HepG2 (cell line): ENCODE data around the gene GOLPH3. TPM values are rescaled to one million over a fixed set of nuclear protein-coding genes. Genes with fewer than 3 reads are reported as not detected.

Experiments
- ATAC-seq: fragments of 200-7000 bp; cut with Tn5 transposase; 3 replicates; pipeline ENCODE4 v1.9.1; 2020; ENCODE audit warnings: mild to moderate bottlenecking, moderate library complexity
- BruUV-seq: library from RNA; stranded (reverse); fragments of 400-500 nt; replicated peaks from 2 replicates; lab custom pipeline; 2021; lab: Mats Ljungman, UMichigan
- CTCF ChIA-PET: fragments of 300-600 bp; formaldehyde crosslinking; extraction: SDS; loops from one replicate; lab custom pipeline; 2021; ENCODE audit warnings: low total read pairs, inconsistent platforms, low intra/inter-chr PET ratio; lab: Yijun Ruan, JAX
- POLR2A ChIA-PET: fragments of 350-600 bp; sonication (Branson Sonifier 250); formaldehyde crosslinking; loops from one replicate; lab custom pipeline; 2020; ENCODE audit warnings: antibody characterized with exemption, inconsistent platforms; lab: Yijun Ruan, JAX
- DNase-seq: peaks from one replicate; pipeline ENCODE4 v3.0.0-alpha.2; 2015; ENCODE audit warnings: low spot score
- FAIRE-seq: peaks from 3 replicates; lab custom pipeline; 2011; peaks lifted over from hg19 to GRCh38; lab: Jason Lieb, UNC
- H2AFZ ChIP-seq: one replicate; pipeline ENCODE4 v1.6.1; 2011; ENCODE audit warnings: low read length, inconsistent platforms
- H3K27ac ChIP-seq: fragments of 300-600 bp; 3 replicates; pipeline ENCODE4 v1.8.0; 2011; ENCODE audit warnings: mixed run types, mild to moderate bottlenecking, mixed read lengths, low read length, inconsistent platforms; ENCODE audit not compliant: insufficient read depth; ENCODE audit errors: extremely low read length
- H3K27me3 ChIP-seq, 2 experiments: fragments of 200-600 bp in 1 of 2; 2 replicates in 1 of 2; 3 replicates in 1 of 2; pipeline versions ENCODE4 v1.6.0 to v1.8.0; 2011; ENCODE audit warnings: low read length in 2 of 2, mild to moderate bottlenecking in 2 of 2, moderate library complexity in 2 of 2, inconsistent platforms in 1 of 2; ENCODE audit not compliant: insufficient read depth in 2 of 2, control insufficient read depth in 1 of 2
- H3K36me3 ChIP-seq, 2 experiments: fragments of 200-600 bp in 1 of 2; replicated peaks in 1 of 2; 2 replicates in 1 of 2; 3 replicates in 1 of 2; pipeline versions ENCODE4 v1.5.1 to v1.8.0; 2011; ENCODE audit warnings: low read length in 2 of 2, inconsistent platforms in 1 of 2; ENCODE audit not compliant: insufficient read depth in 2 of 2, control insufficient read depth in 1 of 2
- H3K4me1 ChIP-seq: 2 replicates; pipeline ENCODE4 v1.5.1; 2012; ENCODE audit warnings: low read length, inconsistent platforms; ENCODE audit not compliant: insufficient read depth
- H3K4me2 ChIP-seq: 2 replicates; pipeline ENCODE4 v1.6.0; 2011; ENCODE audit warnings: low read depth, low read length, inconsistent platforms
- H3K4me3 ChIP-seq, 3 experiments: fragments of 200-600 bp in 1 of 3; sonication (generic), shearing (Covaris generic) in 1 of 3; replicated peaks in 1 of 3; 2 replicates each; pipeline ENCODE4 v1.5.1; 2011 to 2016; ENCODE audit warnings: low read length in 3 of 3, inconsistent platforms in 2 of 3, low read depth in 2 of 3, mild to moderate bottlenecking in 2 of 3, control low read depth in 1 of 3, mixed read lengths in 1 of 3; ENCODE audit not compliant: insufficient read depth in 1 of 3
- H3K79me2 ChIP-seq: one replicate; pipeline ENCODE4 v1.6.1; 2011; ENCODE audit warnings: low read length, inconsistent platforms; ENCODE audit not compliant: insufficient read depth
- H3K9ac ChIP-seq: 2 replicates; pipeline ENCODE4 v1.6.0; 2011; ENCODE audit warnings: mild to moderate bottlenecking, low read depth, low read length, inconsistent platforms; ENCODE audit not compliant: insufficient read depth
- H3K9me3 ChIP-seq: 2 replicates; pipeline ENCODE4 v1.5.1; 2012; ENCODE audit warnings: mild to moderate bottlenecking, low read length
- H4K20me1 ChIP-seq: 2 replicates; pipeline ENCODE4 v1.6.0; 2011; ENCODE audit warnings: inconsistent platforms, mild to moderate bottlenecking, low read length, moderate library complexity; ENCODE audit not compliant: insufficient read depth
- HHEX ChIP-seq: IDR thresholded peaks from 2 replicates; pipeline ENCODE4 v1.6.1; 2016; ENCODE audit warnings: control low read depth
- HNRNPK ChIP-seq: fragments of 200-400 bp; formaldehyde crosslinking; IDR thresholded peaks from 2 replicates; pipeline ENCODE4 v1.6.1; 2018; ENCODE audit warnings: low read length, low read depth, moderate library complexity, mild to moderate bottlenecking; ENCODE audit not compliant: poor library complexity, severe bottlenecking
- MAFF ChIP-seq: IDR thresholded peaks from 2 replicates; pipeline ENCODE4 v1.6.1; 2011; ENCODE audit warnings: low read depth, low read length, improper control_type of control experiment
- RXRA ChIP-seq: sonication (generic); formaldehyde crosslinking; IDR thresholded peaks from 2 replicates; pipeline ENCODE4 v1.5.1; 2020; ENCODE audit warnings: missing genetic modification reagents
- SNAI1 ChIP-seq: sonication (generic); formaldehyde crosslinking; IDR thresholded peaks from 2 replicates; pipeline ENCODE4 v1.5.0; 2020; ENCODE audit warnings: mild to moderate bottlenecking, missing genetic modification reagents, borderline replicate concordance
- WGBS: methylation state at CpG from one replicate; pipeline ENCODE4 v1.1.6; 2017; ENCODE audit warnings: low lambda C conversion rate; 5-methylcytosine and 5-hydroxymethylcytosine counted together
- in situ Hi-C: cut with HindIII; loops from 2 replicates; pipeline ENCODE4 v1.10.0; 2017; ENCODE audit warnings: low pct_unique_long_range_greater_than_20kb; ENCODE audit not compliant: extremely low pct_ligation_motif_present
- intact Hi-C: fragments of 100-400 bp; cut with micrococcal nuclease; formaldehyde crosslinking; loops from one replicate; pipeline ENCODE4 v1.10.0; 2022; ENCODE audit not compliant: unreplicated experiment
- polyA plus RNA-seq, 8 experiments: library from polyadenylated mRNA; depleted of rRNA in 3 of 8; stranded (reverse) in 7 of 8; unstranded in 1 of 8; fragments of >200 nt; fragmentation: Illumina TruSeq in 4 of 8; extraction: Trizol in 4 of 8; gene quantifications; 2 replicates each; pipeline versions ENCODE4 v1.2.1 to v1.2.3, GENCODE V29; 2011 to 2016; ENCODE audit warnings: low read depth in 4 of 8, missing spikeins in 1 of 8, mixed read lengths in 1 of 8; ENCODE audit not compliant: insufficient read depth in 1 of 8
- total RNA-seq, 5 experiments: library from RNA; depleted of rRNA; stranded (reverse); fragments of >200 nt; fragmentation: Illumina TruSeq; extraction: Trizol; gene quantifications; 2 replicates each; pipeline ENCODE4 v1.2.3, GENCODE V29; 2016; ENCODE audit warnings: low read depth in 1 of 5
- TF ChIP-seq, protein P1 (sequence below): sonication (generic); formaldehyde crosslinking; IDR thresholded peaks from 2 replicates; pipeline ENCODE4 v1.4.0; 2020; ENCODE audit warnings: missing genetic modification reagents, borderline replicate concordance
- TF ChIP-seq, protein P2 (sequence below): IDR thresholded peaks from 2 replicates; pipeline ENCODE4 v1.4.0; 2020; ENCODE audit warnings: mild to moderate bottlenecking, missing genetic modification reagents
- TF ChIP-seq, protein P3 (sequence below): IDR thresholded peaks from 2 replicates; pipeline ENCODE4 v1.6.1; 2016; ENCODE audit warnings: missing genetic modification reagents, missing compliant biosample characterization

GOLPH3 gene
- total and polyA plus RNA-seq, 2 of the 13 experiments (the other 11 are each of a cell fraction or from before 2014, with no cell fraction given), result 59.5 to 84.5 TPM

DNA sequence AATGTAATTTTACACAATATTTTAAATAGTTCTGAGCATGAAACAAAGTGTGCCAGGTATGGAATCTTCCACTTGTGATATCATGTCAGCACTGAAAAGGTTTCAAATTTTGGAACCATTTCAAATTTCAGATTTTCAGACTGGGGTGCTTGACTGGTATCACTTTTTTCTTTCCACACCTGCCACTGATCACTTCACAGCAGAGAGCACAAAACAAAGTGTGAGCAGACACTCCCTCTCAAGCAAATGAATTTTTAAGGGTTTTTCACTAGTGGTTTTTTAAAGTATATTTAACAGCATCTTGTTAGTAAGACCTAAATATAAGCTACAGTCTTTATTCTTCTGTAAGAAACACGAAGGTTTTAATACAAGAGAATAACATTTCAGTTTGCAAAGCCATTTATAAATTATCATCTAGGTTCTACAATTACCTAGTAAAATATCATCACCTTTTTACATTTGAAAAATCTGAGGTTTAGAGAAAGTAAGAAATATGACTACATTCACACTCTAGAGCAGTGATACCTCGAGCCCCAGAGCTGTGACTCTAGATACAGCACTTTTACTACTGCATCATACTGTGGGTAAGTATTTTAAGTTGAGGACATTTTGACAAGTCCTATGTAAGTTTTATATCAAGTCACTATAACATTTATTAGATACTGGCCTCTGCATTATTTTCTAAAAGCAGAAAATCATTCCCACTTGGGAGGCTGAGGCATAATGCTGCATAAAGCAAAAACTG is 14.6 kb downstream of the GOLPH3 start (continued):
- TF ChIP-seq, protein P1, sequence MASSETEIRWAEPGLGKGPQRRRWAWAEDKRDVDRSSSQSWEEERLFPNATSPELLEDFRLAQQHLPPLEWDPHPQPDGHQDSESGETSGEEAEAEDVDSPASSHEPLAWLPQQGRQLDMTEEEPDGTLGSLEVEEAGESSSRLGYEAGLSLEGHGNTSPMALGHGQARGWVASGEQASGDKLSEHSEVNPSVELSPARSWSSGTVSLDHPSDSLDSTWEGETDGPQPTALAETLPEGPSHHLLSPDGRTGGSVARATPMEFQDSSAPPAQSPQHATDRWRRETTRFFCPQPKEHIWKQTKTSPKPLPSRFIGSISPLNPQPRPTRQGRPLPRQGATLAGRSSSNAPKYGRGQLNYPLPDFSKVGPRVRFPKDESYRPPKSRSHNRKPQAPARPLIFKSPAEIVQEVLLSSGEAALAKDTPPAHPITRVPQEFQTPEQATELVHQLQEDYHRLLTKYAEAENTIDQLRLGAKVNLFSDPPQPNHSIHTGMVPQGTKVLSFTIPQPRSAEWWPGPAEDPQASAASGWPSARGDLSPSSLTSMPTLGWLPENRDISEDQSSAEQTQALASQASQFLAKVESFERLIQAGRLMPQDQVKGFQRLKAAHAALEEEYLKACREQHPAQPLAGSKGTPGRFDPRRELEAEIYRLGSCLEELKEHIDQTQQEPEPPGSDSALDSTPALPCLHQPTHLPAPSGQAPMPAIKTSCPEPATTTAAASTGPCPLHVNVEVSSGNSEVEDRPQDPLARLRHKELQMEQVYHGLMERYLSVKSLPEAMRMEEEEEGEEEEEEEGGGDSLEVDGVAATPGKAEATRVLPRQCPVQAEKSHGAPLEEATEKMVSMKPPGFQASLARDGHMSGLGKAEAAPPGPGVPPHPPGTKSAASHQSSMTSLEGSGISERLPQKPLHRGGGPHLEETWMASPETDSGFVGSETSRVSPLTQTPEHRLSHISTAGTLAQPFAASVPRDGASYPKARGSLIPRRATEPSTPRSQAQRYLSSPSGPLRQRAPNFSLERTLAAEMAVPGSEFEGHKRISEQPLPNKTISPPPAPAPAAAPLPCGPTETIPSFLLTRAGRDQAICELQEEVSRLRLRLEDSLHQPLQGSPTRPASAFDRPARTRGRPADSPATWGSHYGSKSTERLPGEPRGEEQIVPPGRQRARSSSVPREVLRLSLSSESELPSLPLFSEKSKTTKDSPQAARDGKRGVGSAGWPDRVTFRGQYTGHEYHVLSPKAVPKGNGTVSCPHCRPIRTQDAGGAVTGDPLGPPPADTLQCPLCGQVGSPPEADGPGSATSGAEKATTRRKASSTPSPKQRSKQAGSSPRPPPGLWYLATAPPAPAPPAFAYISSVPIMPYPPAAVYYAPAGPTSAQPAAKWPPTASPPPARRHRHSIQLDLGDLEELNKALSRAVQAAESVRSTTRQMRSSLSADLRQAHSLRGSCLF (CRISPR knock-in tag), result no peak
- no peak for TF ChIP-seq MAFF
- TF ChIP-seq HNRNPK, result no peak
- TF ChIP-seq, all 625 proteins: peak for 0

DNA sequence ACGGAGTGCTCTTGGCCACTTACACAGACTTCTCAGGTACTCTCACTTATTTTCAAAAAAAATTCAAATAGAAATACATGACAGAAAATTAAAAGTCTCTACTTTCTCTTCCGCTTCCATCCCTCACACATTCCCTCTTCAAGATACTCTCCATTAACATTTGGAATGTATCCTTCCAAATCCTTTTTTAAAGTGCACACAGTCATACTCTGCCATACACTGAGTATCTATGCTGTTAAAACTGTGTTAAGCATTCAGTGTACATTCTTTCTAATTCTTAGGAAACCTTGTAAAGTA is 15.5 kb downstream of the GOLPH3 start:
- Histone ChIP-seq H3K4me3 (no peak overlapping the region), H3K36me3 (peaks cover 0 to 22% of the 10 kb centered on the region in 2 experiments; a peak in 3 of 5 replicates), H3K27me3 (no peaks in the 10 kb centered on the region), H3K4me2 (no peak overlapping the region), H3K27ac (no peak overlapping the region), H3K4me1 (peaks cover 76% of the 10 kb centered on the region), H3K79me2 (peaks cover 91% of the 10 kb centered on the region), H3K9me3 (no peaks in the 10 kb centered on the region), H4K20me1 (peaks cover 81% of the 10 kb centered on the region), H2AFZ (no peak overlapping the region), H3K9ac (no peak overlapping the region)
- WGBS, result 93% methylated on average over 2 of the region's 2 CpGs
- intact Hi-C loops, result no loop called here
- POLR2A ChIA-PET, result interaction anchor here (1.1 kb wide), 1 partner anchor 15 kb away, joined by 3 read pairs; no protein-coding TSS in a partner anchor
- ATAC-seq (no peak), DNase-seq (no peak), FAIRE-seq (no peak)
- in situ Hi-C loops, result no loop called here
- CTCF ChIA-PET, result no interaction called here
- TF ChIP-seq, protein P2, sequence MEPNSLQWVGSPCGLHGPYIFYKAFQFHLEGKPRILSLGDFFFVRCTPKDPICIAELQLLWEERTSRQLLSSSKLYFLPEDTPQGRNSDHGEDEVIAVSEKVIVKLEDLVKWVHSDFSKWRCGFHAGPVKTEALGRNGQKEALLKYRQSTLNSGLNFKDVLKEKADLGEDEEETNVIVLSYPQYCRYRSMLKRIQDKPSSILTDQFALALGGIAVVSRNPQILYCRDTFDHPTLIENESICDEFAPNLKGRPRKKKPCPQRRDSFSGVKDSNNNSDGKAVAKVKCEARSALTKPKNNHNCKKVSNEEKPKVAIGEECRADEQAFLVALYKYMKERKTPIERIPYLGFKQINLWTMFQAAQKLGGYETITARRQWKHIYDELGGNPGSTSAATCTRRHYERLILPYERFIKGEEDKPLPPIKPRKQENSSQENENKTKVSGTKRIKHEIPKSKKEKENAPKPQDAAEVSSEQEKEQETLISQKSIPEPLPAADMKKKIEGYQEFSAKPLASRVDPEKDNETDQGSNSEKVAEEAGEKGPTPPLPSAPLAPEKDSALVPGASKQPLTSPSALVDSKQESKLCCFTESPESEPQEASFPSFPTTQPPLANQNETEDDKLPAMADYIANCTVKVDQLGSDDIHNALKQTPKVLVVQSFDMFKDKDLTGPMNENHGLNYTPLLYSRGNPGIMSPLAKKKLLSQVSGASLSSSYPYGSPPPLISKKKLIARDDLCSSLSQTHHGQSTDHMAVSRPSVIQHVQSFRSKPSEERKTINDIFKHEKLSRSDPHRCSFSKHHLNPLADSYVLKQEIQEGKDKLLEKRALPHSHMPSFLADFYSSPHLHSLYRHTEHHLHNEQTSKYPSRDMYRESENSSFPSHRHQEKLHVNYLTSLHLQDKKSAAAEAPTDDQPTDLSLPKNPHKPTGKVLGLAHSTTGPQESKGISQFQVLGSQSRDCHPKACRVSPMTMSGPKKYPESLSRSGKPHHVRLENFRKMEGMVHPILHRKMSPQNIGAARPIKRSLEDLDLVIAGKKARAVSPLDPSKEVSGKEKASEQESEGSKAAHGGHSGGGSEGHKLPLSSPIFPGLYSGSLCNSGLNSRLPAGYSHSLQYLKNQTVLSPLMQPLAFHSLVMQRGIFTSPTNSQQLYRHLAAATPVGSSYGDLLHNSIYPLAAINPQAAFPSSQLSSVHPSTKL (CRISPR knock-in tag), result no peak
- TF ChIP-seq HHEX (CRISPR knock-in tag), result no peak
- TF ChIP-seq RXRA, result no peak
- no peak for TF ChIP-seq HNRNPK
- TF ChIP-seq SNAI1, result no peak
- TF ChIP-seq, protein P3, sequence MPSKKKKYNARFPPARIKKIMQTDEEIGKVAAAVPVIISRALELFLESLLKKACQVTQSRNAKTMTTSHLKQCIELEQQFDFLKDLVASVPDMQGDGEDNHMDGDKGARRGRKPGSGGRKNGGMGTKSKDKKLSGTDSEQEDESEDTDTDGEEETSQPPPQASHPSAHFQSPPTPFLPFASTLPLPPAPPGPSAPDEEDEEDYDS, result no peak
- BruUV-seq, result no TSS peak
